ENCODE results near the gene IPO4. TPM values are rescaled to one million over a fixed set of nuclear protein-coding genes. Genes with fewer than 3 reads are reported as not detected.
A peak's percentile ranks its signal among the peaks of the same experiment; 100 is the strongest.

Gene IPO4
- total RNA-seq (10 to 100 TPM in 1 of 2 donors, 1 to 10 TPM in 1; 9.2 to 28.2 TPM), polyA plus RNA-seq (ENCODE audit: insufficient read length in 2 of 2) (10 to 100 TPM; 19.4 to 22.7 TPM)
- long read RNA-seq, donor 1, partial matches to known transcripts: 0 of 3 reads
- long read RNA-seq, donor 1, other reads (novel, unspliced or antisense): 0 of 3 reads
- long read RNA-seq, donor 2, partial matches to known transcripts: 0 of 1 reads
- long read RNA-seq, donor 2, other reads (novel, unspliced or antisense): 0 of 1 reads
- long read RNA-seq, donor 3, partial matches to known transcripts: 0 of 4 reads
- long read RNA-seq, donor 3, other reads (novel, unspliced or antisense): 0 of 4 reads
- long read RNA-seq, donor 4, partial matches to known transcripts: 0 of 3 reads
- long read RNA-seq, donor 4, other reads (novel, unspliced or antisense): 0 of 3 reads

GRCh38 chr14:24188251-24189058 is at the start of gene IPO4:
Gene IPO4 (minus strand): TSS chr14:24188816. CDS start chr14:24188787, 29 bp downstream.
- Histone ChIP-seq H3K27ac (ENCODE audit: low read depth, low read length) (peak within 1 kb of the TSS; percentile 29), H3K9me3 (ENCODE audit: control insufficient read depth, insufficient read depth, low read length) (no peaks in the 10 kb centered on the region)

GRCh38 chr14:24238123-24238522 is 49.5 kb upstream of the IPO4 start:
- no peak overlapping the region for H3K27ac ChIP-seq (ENCODE audit: low read depth, low read length)
- 96% methylated on average over 3 of the region's 5 CpGs for WGBS (ENCODE audit: insufficient coverage)
- no peaks in the 10 kb centered on the region for H3K9me3 ChIP-seq (ENCODE audit: control insufficient read depth, insufficient read depth, low read length)
- H3K4me3 ChIP-seq (ENCODE audit: low read depth, low read length): no peak overlapping the region
- H3K27me3 ChIP-seq (ENCODE audit: control insufficient read depth, insufficient read depth, low read length): no peaks in the 10 kb centered on the region
- H3K4me1 ChIP-seq (ENCODE audit: control insufficient read depth, insufficient read depth, low read length): peaks cover 31% of the 10 kb centered on the region
- H3K36me3 ChIP-seq (ENCODE audit: control insufficient read depth, insufficient read depth, low read length): peaks cover 45% of the 10 kb centered on the region
- DNase-seq (ENCODE audit: low read depth in 4 of 6, low spot score in 6 of 6): no peak

More at GRCh38 chr14:24188251-24189058, at the start of gene IPO4:
- H3K36me3 ChIP-seq (ENCODE audit: control insufficient read depth, insufficient read depth, low read length): peaks cover 77% of the 10 kb centered on the region
- peaks cover 28% of the 10 kb centered on the region for H3K4me1 ChIP-seq (ENCODE audit: control insufficient read depth, insufficient read depth, low read length)
- 0% methylated on average over 64 of the region's 65 CpGs for WGBS (ENCODE audit: insufficient coverage)
- H3K27me3 ChIP-seq (ENCODE audit: control insufficient read depth, insufficient read depth, low read length): no peaks in the 10 kb centered on the region
- peak within 1 kb of the TSS; percentile 79 for H3K4me3 ChIP-seq (ENCODE audit: low read depth, low read length)
- peak; percentile 81 to 99 (median 92) for DNase-seq (ENCODE audit: low read depth in 4 of 6, low spot score in 6 of 6)

- no peaks in the 10 kb centered on the region for H3K9me3 ChIP-seq (ENCODE audit: control insufficient read depth, insufficient read depth, low read length)
- no peaks in the 10 kb centered on the region for H3K27me3 ChIP-seq (ENCODE audit: control insufficient read depth, insufficient read depth, low read length)
- H3K27ac ChIP-seq (ENCODE audit: low read depth, low read length): no peak overlapping the region
- 100% methylated on average over 2 of the region's 2 CpGs for WGBS (ENCODE audit: insufficient coverage)
- peaks cover 29% of the 10 kb centered on the region for H3K4me1 ChIP-seq (ENCODE audit: control insufficient read depth, insufficient read depth, low read length)
- no peak overlapping the region for H3K4me3 ChIP-seq (ENCODE audit: low read depth, low read length)
- no peak for DNase-seq (ENCODE audit: low read depth in 4 of 6, low spot score in 6 of 6)
- H3K36me3 ChIP-seq (ENCODE audit: control insufficient read depth, insufficient read depth, low read length): peaks cover 45% of the 10 kb centered on the region
Observed at GRCh38 chr14:24237463-24237955, 48.9 kb upstream of the IPO4 start.

- H3K36me3 ChIP-seq (ENCODE audit: control insufficient read depth, insufficient read depth, low read length): peaks cover 45% of the 10 kb centered on the region
- no peaks in the 10 kb centered on the region for H3K9me3 ChIP-seq (ENCODE audit: control insufficient read depth, insufficient read depth, low read length)
- DNase-seq (ENCODE audit: low read depth in 4 of 6, low spot score in 6 of 6): no peak
- H3K4me3 ChIP-seq (ENCODE audit: low read depth, low read length): no peak overlapping the region
- H3K27ac ChIP-seq (ENCODE audit: low read depth, low read length): no peak overlapping the region
- H3K4me1 ChIP-seq (ENCODE audit: control insufficient read depth, insufficient read depth, low read length): peaks cover 27% of the 10 kb centered on the region
- no peaks in the 10 kb centered on the region for H3K27me3 ChIP-seq (ENCODE audit: control insufficient read depth, insufficient read depth, low read length)
- WGBS (ENCODE audit: insufficient coverage): 97% methylated on average over 3 of the region's 6 CpGs
Observed at GRCh38 chr14:24236689-24237462, 48.3 kb upstream of the IPO4 start.

GRCh38 chr14:24235804-24236688 is 47.4 kb upstream of the IPO4 start:
- WGBS (ENCODE audit: insufficient coverage): no CpG with 5 or more reads among the region's 5 CpGs
- Histone ChIP-seq H3K4me1 (ENCODE audit: control insufficient read depth, insufficient read depth, low read length) (peaks cover 25% of the 10 kb centered on the region), H3K27ac (ENCODE audit: low read depth, low read length) (no peak overlapping the region), H3K36me3 (ENCODE audit: control insufficient read depth, insufficient read depth, low read length) (peaks cover 42% of the 10 kb centered on the region), H3K4me3 (ENCODE audit: low read depth, low read length) (no peak overlapping the region), H3K27me3 (ENCODE audit: control insufficient read depth, insufficient read depth, low read length) (no peaks in the 10 kb centered on the region), H3K9me3 (ENCODE audit: control insufficient read depth, insufficient read depth, low read length) (no peaks in the 10 kb centered on the region)
- no peak for DNase-seq (ENCODE audit: low read depth in 4 of 6, low spot score in 6 of 6)

- Histone ChIP-seq H3K4me3 (ENCODE audit: low read depth, low read length) (no peak overlapping the region), H3K9me3 (ENCODE audit: control insufficient read depth, insufficient read depth, low read length) (no peaks in the 10 kb centered on the region), H3K27me3 (ENCODE audit: control insufficient read depth, insufficient read depth, low read length) (no peaks in the 10 kb centered on the region), H3K36me3 (ENCODE audit: control insufficient read depth, insufficient read depth, low read length) (peaks cover 29% of the 10 kb centered on the region), H3K4me1 (ENCODE audit: control insufficient read depth, insufficient read depth, low read length) (peaks cover 19% of the 10 kb centered on the region), H3K27ac (ENCODE audit: low read depth, low read length) (no peak overlapping the region)
- DNase-seq (ENCODE audit: low read depth in 4 of 6, low spot score in 6 of 6): no peak
- 86% methylated on average over 2 of the region's 3 CpGs for WGBS (ENCODE audit: insufficient coverage)
Observed at GRCh38 chr14:24234095-24235005, 45.7 kb upstream of the IPO4 start.

- H3K4me3 ChIP-seq (ENCODE audit: low read depth, low read length): peak overlapping the region; percentile 93
- DNase-seq (ENCODE audit: low read depth in 4 of 6, low spot score in 6 of 6): no peak
- H3K4me1 ChIP-seq (ENCODE audit: control insufficient read depth, insufficient read depth, low read length): peaks cover 19% of the 10 kb centered on the region
- WGBS (ENCODE audit: insufficient coverage): 100% methylated on average over 2 of the region's 2 CpGs
- H3K36me3 ChIP-seq (ENCODE audit: control insufficient read depth, insufficient read depth, low read length): peaks cover 25% of the 10 kb centered on the region
- no peaks in the 10 kb centered on the region for H3K9me3 ChIP-seq (ENCODE audit: control insufficient read depth, insufficient read depth, low read length)
- no peak overlapping the region for H3K27ac ChIP-seq (ENCODE audit: low read depth, low read length)
- H3K27me3 ChIP-seq (ENCODE audit: control insufficient read depth, insufficient read depth, low read length): no peaks in the 10 kb centered on the region
Observed at GRCh38 chr14:24233538-24233866, 44.9 kb upstream of the IPO4 start.

All from spinal cord (tissue), 10 donors.